ENCODE measurements around the gene SLC6A20. TPM values are rescaled to one million over a fixed set of nuclear protein-coding genes. Genes with fewer than 3 reads are reported as not detected.

The SLC6A20 gene
- total RNA-seq, 1 donor: 0.10 TPM

GRCh38 chr3:45746165-45746776 lies 50.1 kb downstream of the SLC6A20 start:
- H3K4me3 ChIP-seq (ENCODE audit: low read length): no peak overlapping the region
- H3K9me3 ChIP-seq (ENCODE audit: low read depth, low read length): no peaks in the 10 kb centered on the region
- peaks cover 11% of the 10 kb centered on the region for H3K4me1 ChIP-seq (ENCODE audit: insufficient read depth, low read length)
- no peaks in the 10 kb centered on the region for H3K27me3 ChIP-seq (ENCODE audit: insufficient read depth, low read length)

- Histone ChIP-seq H3K9me3 (ENCODE audit: low read depth, low read length) (no peaks in the 10 kb centered on the region), H3K4me1 (ENCODE audit: insufficient read depth, low read length) (peaks cover 15% of the 10 kb centered on the region), H3K27me3 (ENCODE audit: insufficient read depth, low read length) (no peaks in the 10 kb centered on the region), H3K4me3 (ENCODE audit: low read length) (no peak overlapping the region)
Observed at GRCh38 chr3:45742461-45743089, 53.8 kb downstream of the SLC6A20 start.

GRCh38 chr3:45741742-45742460 lies 54.4 kb downstream of the SLC6A20 start:
- no peaks in the 10 kb centered on the region for H3K27me3 ChIP-seq (ENCODE audit: insufficient read depth, low read length)
- H3K4me1 ChIP-seq (ENCODE audit: insufficient read depth, low read length): peaks cover 15% of the 10 kb centered on the region
- H3K4me3 ChIP-seq (ENCODE audit: low read length): no peak overlapping the region
- H3K9me3 ChIP-seq (ENCODE audit: low read depth, low read length): no peaks in the 10 kb centered on the region

GRCh38 chr3:45741247-45741646 lies 55.1 kb downstream of the SLC6A20 start:
- no peak overlapping the region for H3K4me3 ChIP-seq (ENCODE audit: low read length)
- peaks cover 15% of the 10 kb centered on the region for H3K4me1 ChIP-seq (ENCODE audit: insufficient read depth, low read length)
- H3K27me3 ChIP-seq (ENCODE audit: insufficient read depth, low read length): no peaks in the 10 kb centered on the region
- no peaks in the 10 kb centered on the region for H3K9me3 ChIP-seq (ENCODE audit: low read depth, low read length)

GRCh38 chr3:45739991-45740390 lies 56.3 kb downstream of the SLC6A20 start:
- Histone ChIP-seq H3K9me3 (ENCODE audit: low read depth, low read length) (no peaks in the 10 kb centered on the region), H3K4me1 (ENCODE audit: insufficient read depth, low read length) (peaks cover 15% of the 10 kb centered on the region), H3K4me3 (ENCODE audit: low read length) (no peak overlapping the region), H3K27me3 (ENCODE audit: insufficient read depth, low read length) (no peaks in the 10 kb centered on the region)

GRCh38 chr3:45737234-45737633 lies 59.1 kb downstream of the SLC6A20 start:
- Histone ChIP-seq H3K4me3 (ENCODE audit: low read length) (no peak overlapping the region), H3K9me3 (ENCODE audit: low read depth, low read length) (no peaks in the 10 kb centered on the region), H3K4me1 (ENCODE audit: insufficient read depth, low read length) (peaks cover 14% of the 10 kb centered on the region), H3K27me3 (ENCODE audit: insufficient read depth, low read length) (no peaks in the 10 kb centered on the region)

GRCh38 chr3:45736707-45737106 lies 59.6 kb downstream of the SLC6A20 start:
- H3K4me3 ChIP-seq (ENCODE audit: low read length): no peak overlapping the region
- no peaks in the 10 kb centered on the region for H3K27me3 ChIP-seq (ENCODE audit: insufficient read depth, low read length)
- H3K4me1 ChIP-seq (ENCODE audit: insufficient read depth, low read length): peaks cover 9% of the 10 kb centered on the region
- H3K9me3 ChIP-seq (ENCODE audit: low read depth, low read length): no peaks in the 10 kb centered on the region

GRCh38 chr3:45730409-45731154 lies 65.8 kb downstream of the SLC6A20 start:
- Histone ChIP-seq H3K27me3 (ENCODE audit: insufficient read depth, low read length) (no peaks in the 10 kb centered on the region), H3K4me1 (ENCODE audit: insufficient read depth, low read length) (no peaks in the 10 kb centered on the region), H3K9me3 (ENCODE audit: low read depth, low read length) (no peaks in the 10 kb centered on the region), H3K4me3 (ENCODE audit: low read length) (no peak overlapping the region)

- no peaks in the 10 kb centered on the region for H3K27me3 ChIP-seq (ENCODE audit: insufficient read depth, low read length)
- peaks cover 4% of the 10 kb centered on the region for H3K4me1 ChIP-seq (ENCODE audit: insufficient read depth, low read length)
- no peak overlapping the region for H3K4me3 ChIP-seq (ENCODE audit: low read length)
- H3K9me3 ChIP-seq (ENCODE audit: low read depth, low read length): no peaks in the 10 kb centered on the region
Observed at GRCh38 chr3:45729614-45730013, 66.7 kb downstream of the SLC6A20 start.

GRCh38 chr3:45724911-45725310 lies 71.4 kb downstream of the SLC6A20 start:
- Histone ChIP-seq H3K4me1 (ENCODE audit: insufficient read depth, low read length) (peaks cover 4% of the 10 kb centered on the region), H3K4me3 (ENCODE audit: low read length) (no peak overlapping the region), H3K27me3 (ENCODE audit: insufficient read depth, low read length) (no peaks in the 10 kb centered on the region), H3K9me3 (ENCODE audit: low read depth, low read length) (no peaks in the 10 kb centered on the region)

- Histone ChIP-seq H3K9me3 (ENCODE audit: low read depth, low read length) (no peaks in the 10 kb centered on the region), H3K4me1 (ENCODE audit: insufficient read depth, low read length) (peaks cover 1% of the 10 kb centered on the region), H3K27me3 (ENCODE audit: insufficient read depth, low read length) (no peaks in the 10 kb centered on the region), H3K4me3 (ENCODE audit: low read length) (no peak overlapping the region)
Observed at GRCh38 chr3:45719655-45720487, 76.5 kb downstream of the SLC6A20 start.

GRCh38 chr3:45716790-45717336 lies 79.5 kb downstream of the SLC6A20 start:
- H3K27me3 ChIP-seq (ENCODE audit: insufficient read depth, low read length): no peaks in the 10 kb centered on the region
- H3K4me1 ChIP-seq (ENCODE audit: insufficient read depth, low read length): no peaks in the 10 kb centered on the region
- no peak overlapping the region for H3K4me3 ChIP-seq (ENCODE audit: low read length)
- H3K9me3 ChIP-seq (ENCODE audit: low read depth, low read length): no peaks in the 10 kb centered on the region

GRCh38 chr3:45715945-45716344 lies 80.4 kb downstream of the SLC6A20 start:
- Histone ChIP-seq H3K9me3 (ENCODE audit: low read depth, low read length) (no peaks in the 10 kb centered on the region), H3K27me3 (ENCODE audit: insufficient read depth, low read length) (no peaks in the 10 kb centered on the region), H3K4me3 (ENCODE audit: low read length) (no peak overlapping the region), H3K4me1 (ENCODE audit: insufficient read depth, low read length) (no peaks in the 10 kb centered on the region)

- Histone ChIP-seq H3K9me3 (ENCODE audit: low read depth, low read length) (no peaks in the 10 kb centered on the region), H3K27me3 (ENCODE audit: insufficient read depth, low read length) (no peaks in the 10 kb centered on the region), H3K4me1 (ENCODE audit: insufficient read depth, low read length) (no peaks in the 10 kb centered on the region), H3K4me3 (ENCODE audit: low read length) (no peak overlapping the region)
Observed at GRCh38 chr3:45712434-45713110, 83.8 kb downstream of the SLC6A20 start.
